Ascending aorta (tissue), 2 donors: ENCODE measurements around the gene POLA2. TPM values are rescaled to one million over a fixed set of nuclear protein-coding genes. Genes with fewer than 3 reads are reported as not detected.

Experiments used
- DNase-seq, 2 donors: peaks; one replicate each; pipeline ENCODE4 v3.0.0-alpha.2; 2019; ENCODE audit warnings: low spot score in 2 of 2
- H3K27ac ChIP-seq, 2 donors: fragments of 200-600 bp; sonication (generic); one replicate each; pipeline ENCODE4 v1.5.1; 2016 to 2017; ENCODE audit warnings: mild to moderate bottlenecking in 1 of 2
- H3K27me3 ChIP-seq: fragments of 200-600 bp; sonication (generic); one replicate; pipeline ENCODE4 v1.5.1; 2017
- H3K36me3 ChIP-seq, 2 donors: fragments of 200-600 bp; sonication (generic); one replicate each; pipeline ENCODE4 v1.5.1; 2016
- H3K4me1 ChIP-seq, 2 donors: fragments of 200-600 bp; sonication (generic); one replicate each; pipeline ENCODE4 v1.5.1; 2016 to 2017; ENCODE audit warnings: mild to moderate bottlenecking in 1 of 2
- H3K4me3 ChIP-seq, 2 donors: fragments of 200-600 bp; sonication (generic); one replicate each; pipeline ENCODE4 v1.5.1; 2016 to 2017; ENCODE audit warnings: mild to moderate bottlenecking in 1 of 2
- H3K9me3 ChIP-seq, 2 donors: fragments of 200-600 bp; sonication (generic); one replicate each; pipeline ENCODE4 v1.5.1; 2016
- CTCF ChIP-seq, 3 experiments: fragments of 200-600 bp in 2 of 3; fragments of 450-650 bp in 1 of 3; sonication (generic) in 2 of 3; IDR thresholded peaks; one replicate each; pipeline ENCODE4 v1.5.1; 2016 to 2019; ENCODE audit warnings: antibody characterized with exemption in 3 of 3, mild to moderate bottlenecking in 1 of 3, moderate library complexity in 1 of 3
- intact Hi-C: fragments of 100-400 bp; cut with DNase I; formaldehyde crosslinking; loops from one replicate; pipeline ENCODE4 v1.15.1; 2023
- total RNA-seq: library from RNA; depleted of rRNA; stranded (reverse); fragments of >200 nt; gene quantifications from one replicate; pipeline ENCODE4 v1.1.0, GENCODE V29; 2016

Gene POLA2, protein sequence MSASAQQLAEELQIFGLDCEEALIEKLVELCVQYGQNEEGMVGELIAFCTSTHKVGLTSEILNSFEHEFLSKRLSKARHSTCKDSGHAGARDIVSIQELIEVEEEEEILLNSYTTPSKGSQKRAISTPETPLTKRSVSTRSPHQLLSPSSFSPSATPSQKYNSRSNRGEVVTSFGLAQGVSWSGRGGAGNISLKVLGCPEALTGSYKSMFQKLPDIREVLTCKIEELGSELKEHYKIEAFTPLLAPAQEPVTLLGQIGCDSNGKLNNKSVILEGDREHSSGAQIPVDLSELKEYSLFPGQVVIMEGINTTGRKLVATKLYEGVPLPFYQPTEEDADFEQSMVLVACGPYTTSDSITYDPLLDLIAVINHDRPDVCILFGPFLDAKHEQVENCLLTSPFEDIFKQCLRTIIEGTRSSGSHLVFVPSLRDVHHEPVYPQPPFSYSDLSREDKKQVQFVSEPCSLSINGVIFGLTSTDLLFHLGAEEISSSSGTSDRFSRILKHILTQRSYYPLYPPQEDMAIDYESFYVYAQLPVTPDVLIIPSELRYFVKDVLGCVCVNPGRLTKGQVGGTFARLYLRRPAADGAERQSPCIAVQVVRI
- total RNA-seq, result 27.4 TPM

DNA sequence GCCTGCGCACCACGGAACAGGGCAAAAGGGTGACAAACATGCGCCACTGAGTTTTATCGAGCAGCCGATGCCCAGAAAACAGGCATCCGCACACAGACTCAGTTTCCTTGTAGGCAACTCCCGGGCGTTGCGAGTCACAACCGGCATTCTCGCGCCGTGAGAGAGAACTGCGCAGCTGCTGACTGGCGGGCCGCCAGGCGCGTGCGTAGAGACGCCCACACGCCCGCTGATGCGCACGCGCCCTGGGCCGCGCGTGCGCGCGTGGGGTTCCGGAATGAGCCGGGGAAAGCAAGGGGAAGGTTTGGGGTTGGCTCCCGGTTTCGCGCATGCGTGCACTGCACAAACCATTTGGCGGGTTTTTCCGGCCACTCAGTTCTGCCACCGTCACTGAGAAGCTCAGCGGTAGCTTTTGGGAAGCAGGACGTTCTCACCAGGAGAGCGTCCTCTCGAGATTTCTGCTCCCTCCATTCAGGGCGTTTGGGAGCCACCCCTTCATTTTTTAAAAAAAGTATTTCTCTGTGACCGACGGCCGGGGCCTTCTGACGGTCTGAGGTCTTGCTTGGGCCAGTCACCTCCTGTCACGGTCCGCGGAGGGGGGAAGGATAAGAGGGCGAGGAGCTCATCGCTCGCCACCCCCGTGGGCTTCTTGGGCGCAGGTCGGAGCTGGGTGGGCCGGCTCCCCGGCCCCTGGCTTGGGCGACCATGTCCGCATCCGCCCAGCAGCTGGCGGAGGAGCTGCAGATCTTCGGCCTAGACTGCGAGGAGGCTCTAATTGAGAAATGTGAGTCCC is at the start of gene POLA2:
POLA2 (plus strand) TSS at position 372 of the 790 bp plus-strand sequence; CDS start at position 703, 331 bp downstream.
- TF ChIP-seq CTCF (IDR thresholded peaks at IDR 0.05), result no peak
- H3K36me3 ChIP-seq, result no peaks in the 10 kb centered on the region
- intact Hi-C loops, result no loop called here

DNA sequence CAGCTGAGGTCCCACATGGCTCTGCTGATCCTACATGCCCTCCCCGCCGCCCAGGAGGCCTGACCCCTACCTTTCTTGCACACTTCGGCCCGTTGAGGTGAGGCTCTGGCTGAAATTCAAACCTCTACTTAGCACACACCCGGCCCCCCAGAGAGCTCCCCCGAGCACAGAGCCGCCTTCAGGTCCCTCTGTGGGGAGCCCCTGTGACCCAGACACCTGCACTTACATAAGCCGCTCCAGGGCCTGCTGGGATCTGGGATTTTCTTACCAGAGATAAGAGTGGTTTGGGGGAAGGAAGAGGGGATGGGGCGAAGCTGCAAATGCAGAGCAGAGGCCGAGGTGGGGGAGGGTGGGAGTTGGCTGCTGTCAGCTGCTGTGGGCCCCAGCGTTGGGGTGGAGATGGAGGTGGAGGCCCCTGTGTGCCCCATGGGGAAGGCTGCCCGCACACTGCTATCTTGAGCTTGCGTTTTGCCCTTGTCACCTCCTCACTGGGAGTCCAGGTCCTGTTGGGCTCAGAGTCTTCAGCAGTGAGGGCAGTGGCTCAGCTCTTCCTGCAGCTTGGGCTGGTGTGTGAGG is 49.4 kb upstream of the POLA2 start:
- no peaks in the 10 kb centered on the region for H3K4me1 ChIP-seq
- H3K27ac ChIP-seq, result no peak overlapping the region
- no peak for TF ChIP-seq CTCF (IDR thresholded peaks at IDR 0.05)
- DNase-seq, result peak in 1 of 2 donors; percentile 50
- intact Hi-C loops, result no loop called here
- no peak overlapping the region for H3K4me3 ChIP-seq
- no peaks in the 10 kb centered on the region for H3K9me3 ChIP-seq
- H3K27me3 ChIP-seq, result no peaks in the 10 kb centered on the region
- peaks cover 45% of the 10 kb centered on the region in 2 donors for H3K36me3 ChIP-seq

More for the DNA sequence above, at the start of gene POLA2:
- Histone ChIP-seq H3K4me1 (peaks cover 0 to 12% of the 10 kb centered on the region in 2 donors), H3K27ac (peak within 1 kb of the TSS; percentile 84 to 90), H3K9me3 (no peaks in the 10 kb centered on the region), H3K27me3 (no peaks in the 10 kb centered on the region), H3K4me3 (peak within 1 kb of the TSS; percentile 59 to 85)
- DNase-seq, result peak; percentile 79 to 97

GRCh38 chr11:65213322-65214211 is 48.2 kb upstream of the POLA2 start:
- peaks cover 32% of the 10 kb centered on the region in 2 donors for H3K36me3 ChIP-seq
- no peak for TF ChIP-seq CTCF (IDR thresholded peaks at IDR 0.05)
- no peaks in the 10 kb centered on the region for H3K9me3 ChIP-seq
- H3K4me1 ChIP-seq, result no peaks in the 10 kb centered on the region
- no peak overlapping the region for H3K27ac ChIP-seq
- H3K27me3 ChIP-seq, result no peaks in the 10 kb centered on the region
- intact Hi-C loops, result no loop called here
- H3K4me3 ChIP-seq, result no peak overlapping the region
- DNase-seq, result peak in 1 of 2 donors; percentile 58

GRCh38 chr11:65214212-65214845 is 47.4 kb upstream of the POLA2 start:
- DNase-seq, result peak in 1 of 2 donors; percentile 62
- Histone ChIP-seq H3K4me1 (no peaks in the 10 kb centered on the region), H3K27me3 (no peaks in the 10 kb centered on the region), H3K27ac (no peak overlapping the region), H3K36me3 (peaks cover 25% of the 10 kb centered on the region in 2 donors), H3K9me3 (no peaks in the 10 kb centered on the region), H3K4me3 (no peak overlapping the region)
- TF ChIP-seq CTCF (IDR thresholded peaks at IDR 0.05), result no peak
- intact Hi-C loops, result no loop called here
